Naive thymus-derived CD4-positive, alpha-beta T cell (primary cell): ENCODE data around the gene GDAP1L1. TPM values are rescaled to one million over a fixed set of nuclear protein-coding genes. Genes with fewer than 3 reads are reported as not detected.
"Not testable (repeated sequence)": the region's sequence is repeated elsewhere in the genome, so short reads cannot be mapped to it uniquely, and the experiment has no call there.

Experiments
- ATAC-seq: fragments of 150-1000 bp; cut with Tn5 transposase; 2 replicates; pipeline ENCODE4 v1.10.0; 2021; ENCODE audit warnings: mild to moderate bottlenecking, moderate library complexity
- CTCF ChIA-PET: fragments of 350-600 bp; sonication (Branson Sonifier 250); formaldehyde crosslinking; loops from one replicate; lab custom pipeline; 2021; ENCODE audit warnings: antibody characterized with exemption; lab: Charles Lee
- POLR2A ChIA-PET: fragments of 350-600 bp; sonication (Branson Sonifier 250); formaldehyde crosslinking; loops from one replicate; lab custom pipeline; 2021; ENCODE audit warnings: antibody characterized with exemption, inconsistent platforms; lab: Charles Lee
- DNase-seq, 9 donors: peaks; one replicate each; pipeline versions ENCODE4 v3.0.0 to v3.0.0-alpha.2; 2020 to 2022; ENCODE audit warnings: mixed read lengths in 1 of 9
- H3K27ac ChIP-seq: one replicate; pipeline ENCODE4 v1.7.0; 2013; ENCODE audit warnings: mild to moderate bottlenecking, low read depth, low read length, moderate library complexity
- H3K27me3 ChIP-seq, 2 donors: one replicate each; pipeline ENCODE4 v1.7.0; 2013; ENCODE audit warnings: low read length in 2 of 2, mild to moderate bottlenecking in 2 of 2, moderate library complexity in 2 of 2; ENCODE audit not compliant: control insufficient read depth in 2 of 2, insufficient read depth in 2 of 2
- H3K36me3 ChIP-seq, 3 experiments: 1 replicate in 2 of 3; 2 replicates in 1 of 3; pipeline ENCODE4 v1.7.0; 2013; ENCODE audit warnings: low read length in 3 of 3, mild to moderate bottlenecking in 3 of 3, moderate library complexity in 1 of 3; ENCODE audit not compliant: insufficient read depth in 3 of 3, control insufficient read depth in 2 of 3
- H3K4me1 ChIP-seq, 2 donors: one replicate each; pipeline ENCODE4 v1.7.0; 2013; ENCODE audit warnings: low read length in 2 of 2, mild to moderate bottlenecking in 2 of 2, moderate library complexity in 1 of 2; ENCODE audit not compliant: control insufficient read depth in 2 of 2, insufficient read depth in 2 of 2
- H3K4me3 ChIP-seq: 2 replicates; pipeline ENCODE4 v1.7.0; 2013; ENCODE audit warnings: mild to moderate bottlenecking, low read length
- H3K9me3 ChIP-seq, 3 experiments: 1 replicate in 2 of 3; 2 replicates in 1 of 3; pipeline ENCODE4 v1.7.0; 2013; ENCODE audit warnings: low read length in 3 of 3; ENCODE audit not compliant: control insufficient read depth in 2 of 3
- H3K27ac Mint-ChIP-seq, 9 donors: one replicate each; pipeline ENCODE4 v1.8.0; 2020 to 2022; ENCODE audit warnings: mixed read lengths in 9 of 9, mild to moderate bottlenecking in 8 of 9, moderate library complexity in 5 of 9, inconsistent platforms in 2 of 9
- H3K27me3 Mint-ChIP-seq, 5 donors: one replicate each; pipeline ENCODE4 v1.8.0; 2021 to 2022; ENCODE audit warnings: mixed read lengths in 5 of 5, mild to moderate bottlenecking in 1 of 5
- H3K36me3 Mint-ChIP-seq, 5 donors: one replicate each; pipeline ENCODE4 v1.8.0; 2020 to 2022; ENCODE audit warnings: mixed read lengths in 5 of 5, mild to moderate bottlenecking in 3 of 5, inconsistent platforms in 1 of 5
- H3K4me1 Mint-ChIP-seq, 7 donors: one replicate each; pipeline ENCODE4 v1.8.0; 2020 to 2022; ENCODE audit warnings: mixed read lengths in 7 of 7, mild to moderate bottlenecking in 3 of 7, inconsistent platforms in 1 of 7
- H3K4me3 Mint-ChIP-seq, 10 donors: one replicate each; pipeline ENCODE4 v1.8.0; 2020 to 2022; ENCODE audit warnings: mild to moderate bottlenecking in 10 of 10, mixed read lengths in 10 of 10, moderate library complexity in 6 of 10, inconsistent platforms in 2 of 10
- H3K9me3 Mint-ChIP-seq, 11 donors: one replicate each; pipeline ENCODE4 v1.8.0; 2020 to 2022; ENCODE audit warnings: mixed read lengths in 11 of 11, mild to moderate bottlenecking in 4 of 11, inconsistent platforms in 1 of 11, moderate library complexity in 1 of 11
- intact Hi-C, 2 donors: fragments of 100-400 bp; cut with micrococcal nuclease; formaldehyde crosslinking; loops; one replicate each; pipeline ENCODE4 v1.15.1; 2023
- polyA plus RNA-seq, 2 donors: library from polyadenylated mRNA; unstranded; fragments of 300-500 nt; fragmentation: Illumina TruSeq; gene quantifications; one replicate each; pipeline ENCODE4 v1.2.3, GENCODE V29; 2021
- total RNA-seq, 6 experiments: library from RNA in 5 of 6; stranded (reverse) in 5 of 6; gene quantifications; 1 replicate in 5 of 6; 2 replicates in 1 of 6; pipeline ENCODE4 v1.2.3 and lab custom pipeline; 2021 to 2026

GDAP1L1 gene
- total and polyA plus RNA-seq, 7 experiments from 2014 or later = not detected

GRCh38 chr20:44324343-44324742, 77.2 kb downstream of the GDAP1L1 start:
- Mint-ChIP-seq H3K4me1 (peaks cover 0 to 5% (median 0%) of the 10 kb centered on the region in 7 donors), H3K9me3 (no peaks in the 10 kb centered on the region), H3K27ac (peak overlapping the region in 1 of 9 donors; percentile 70), H3K36me3 (no peaks in the 10 kb centered on the region), H3K4me3 (peak overlapping the region in 1 of 10 donors; percentile 29), H3K27me3 (peaks cover 0 to 13% (median 4%) of the 10 kb centered on the region in 5 donors)
- Histone ChIP-seq H3K27me3 (no peaks in the 10 kb centered on the region), H3K27ac (no peak overlapping the region), H3K4me3 (no peak overlapping the region), H3K4me1 (no peaks in the 10 kb centered on the region), H3K9me3 (no peaks in the 10 kb centered on the region), H3K36me3 (no peaks in the 10 kb centered on the region)
- ATAC-seq (no peak), DNase-seq (no peak)
- ChIA-PET CTCF (interaction anchor here (1.0 to 1.5 kb wide), 2 partner anchors 13 to 137 kb away, joined by 5 to 8 read pairs; partner anchors contain the start of gene FITM2), POLR2A (no interaction called here)
- intact Hi-C loops = no loop called here

- peak in 7 of 9 donors; percentile 2 to 26 (median 16) for DNase-seq
- POLR2A ChIA-PET = no interaction called here
- Histone ChIP-seq H3K9me3 (no peaks in the 10 kb centered on the region), H3K27ac (no peak overlapping the region), H3K36me3 (no peaks in the 10 kb centered on the region), H3K27me3 (no peaks in the 10 kb centered on the region), H3K4me1 (no peaks in the 10 kb centered on the region), H3K4me3 (no peak overlapping the region)
- CTCF ChIA-PET = interaction anchor here (0.6 to 2.0 kb wide), 4 partner anchors 15 to 111 kb away, joined by 3 to 13 read pairs (median 6); partner anchors contain the start of gene FITM2
- peak overlapping the region in 8 of 10 donors; percentile 59 to 76 (median 68) for H3K4me3 Mint-ChIP-seq
- peaks cover 0 to 11% (median 4%) of the 10 kb centered on the region in 5 donors for H3K27me3 Mint-ChIP-seq
- H3K4me1 Mint-ChIP-seq = peaks cover 0 to 5% (median 0%) of the 10 kb centered on the region in 7 donors
- H3K36me3 Mint-ChIP-seq = no peaks in the 10 kb centered on the region
- no peaks in the 10 kb centered on the region for H3K9me3 Mint-ChIP-seq
- intact Hi-C loops = no loop called here
- peak overlapping the region in 2 of 9 donors; percentile 42 to 83 for H3K27ac Mint-ChIP-seq
- peak; percentile 62 for ATAC-seq
These were observed 79.5 kb downstream of the GDAP1L1 start for GRCh38 chr20:44326391-44327159.

DNA sequence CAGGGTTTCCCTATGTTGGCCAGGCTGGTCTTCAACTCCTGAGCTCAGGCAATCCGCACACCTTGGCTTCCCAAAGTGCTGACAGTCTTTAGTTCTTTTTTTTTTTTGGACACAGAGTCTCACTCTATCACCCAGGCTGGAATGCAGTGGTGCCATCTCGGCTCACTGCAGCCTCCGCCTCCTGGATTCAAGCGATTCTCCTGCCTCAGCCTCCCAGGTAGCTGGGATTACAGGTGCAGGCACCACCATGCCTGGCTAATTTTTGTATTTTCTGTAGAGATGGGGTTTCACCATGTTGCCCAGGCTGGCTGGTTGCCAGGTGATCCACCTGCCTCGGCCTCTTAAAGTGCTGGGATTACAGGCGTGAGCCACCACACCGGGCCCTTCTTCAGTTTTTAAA, 80.6 kb downstream of the GDAP1L1 start:
- H3K9me3 Mint-ChIP-seq, H3K9me3 ChIP-seq, H3K4me1 Mint-ChIP-seq, H3K36me3 ChIP-seq, DNase-seq, H3K27me3 ChIP-seq, H3K36me3 Mint-ChIP-seq, H3K4me1 ChIP-seq, H3K27ac ChIP-seq, H3K4me3 ChIP-seq, ATAC-seq, intact Hi-C loops: not testable (repeated sequence)
- H3K4me3 Mint-ChIP-seq = peak overlapping the region in 4 of 10 donors; percentile 47 to 67 (median 64)
- POLR2A ChIA-PET = interaction anchor here (0.6 to 1.4 kb wide), 2 partner anchors 116 to 325 kb away, joined by 3 read pairs; no protein-coding TSS in a partner anchor
- peak overlapping the region in 1 of 9 donors; percentile 83 for H3K27ac Mint-ChIP-seq
- CTCF ChIA-PET = interaction anchor here (0.7 to 1.8 kb wide), 2 partner anchors 17 to 111 kb away, joined by 3 to 7 read pairs; partner anchors contain the start of gene FITM2
- H3K27me3 Mint-ChIP-seq = peaks cover 0 to 11% (median 4%) of the 10 kb centered on the region in 5 donors

GRCh38 chr20:44328428-44328827, 81.3 kb downstream of the GDAP1L1 start:
- Mint-ChIP-seq H3K9me3 (no peaks in the 10 kb centered on the region), H3K4me3 (peak overlapping the region in 6 of 10 donors; percentile 11 to 59 (median 48)), H3K36me3 (no peaks in the 10 kb centered on the region), H3K4me1 (peaks cover 0 to 5% (median 0%) of the 10 kb centered on the region in 7 donors), H3K27me3 (peaks cover 0 to 11% (median 5%) of the 10 kb centered on the region in 5 donors), H3K27ac (peak overlapping the region in 1 of 9 donors; percentile 61)
- no peak for DNase-seq
- intact Hi-C loops = no loop called here
- Histone ChIP-seq H3K9me3 (no peaks in the 10 kb centered on the region), H3K36me3 (no peaks in the 10 kb centered on the region), H3K4me3 (no peak overlapping the region), H3K4me1 (no peaks in the 10 kb centered on the region), H3K27me3 (no peaks in the 10 kb centered on the region), H3K27ac (no peak overlapping the region)
- ChIA-PET CTCF (no interaction called here), POLR2A (interaction anchor here (0.6 to 1.4 kb wide), 2 partner anchors 117 to 324 kb away, joined by 3 read pairs; no protein-coding TSS in a partner anchor)
- no peak for ATAC-seq

Other genes with a start within 250 kb of the GDAP1L1 start
- gene JPH2, start 60.1 kb upstream of the GDAP1L1 start, total RNA-seq = under 1 TPM in 2 of 5 experiments, not detected in 3; 0.07 to 0.17 TPM
- not detected for gene JPH2, start 60.1 kb upstream of the GDAP1L1 start, polyA plus RNA-seq
- 100 to 1,000 TPM in 1 of 5 experiments, 10 to 100 TPM in 4; 25.0 to 115 (median 43.0) TPM for gene OSER1, start 36.5 kb upstream of the GDAP1L1 start, total RNA-seq
- gene OSER1, start 36.5 kb upstream of the GDAP1L1 start, polyA plus RNA-seq = 10 to 100 TPM; 36.2 to 62.0 TPM
- gene FITM2, start 63.9 kb downstream of the GDAP1L1 start, total RNA-seq = 1 to 10 TPM; 3.1 to 7.9 (median 5.0) TPM
- gene FITM2, start 63.9 kb downstream of the GDAP1L1 start, polyA plus RNA-seq = 1 to 10 TPM; 1.7 to 3.1 TPM
- not detected for gene R3HDML, start 89.7 kb downstream of the GDAP1L1 start, total RNA-seq
- not detected for gene R3HDML, start 89.7 kb downstream of the GDAP1L1 start, polyA plus RNA-seq
- not detected for gene HNF4A, start 108.4 kb downstream of the GDAP1L1 start, total RNA-seq
- not detected for gene HNF4A, start 108.4 kb downstream of the GDAP1L1 start, polyA plus RNA-seq
- gene TTPAL, start 228.6 kb downstream of the GDAP1L1 start, total RNA-seq = 10 to 100 TPM; 12.0 to 20.7 (median 17.0) TPM
- 10 to 100 TPM in 1 of 2 donors, 1 to 10 TPM in 1; 8.8 to 14.2 TPM for gene TTPAL, start 228.6 kb downstream of the GDAP1L1 start, polyA plus RNA-seq